K562 (cell line): ENCODE measurements around the gene WIPF2. TPM values are rescaled to one million over a fixed set of nuclear protein-coding genes. Genes with fewer than 3 reads are reported as not detected.

Experiments
- ATAC-seq: fragments of 200-7000 bp; cut with Tn5 transposase; 3 replicates; pipeline ENCODE4 v1.9.1; 2020; ENCODE audit warnings: moderate library complexity
- BruUV-seq: library from RNA; stranded (reverse); fragments of 400-500 nt; replicated peaks from 2 replicates; lab custom pipeline; 2021; lab: Mats Ljungman, UMichigan
- CTCF ChIA-PET: fragments of 300-600 bp; formaldehyde crosslinking; extraction: SDS; loops from one replicate; lab custom pipeline; 2021; ENCODE audit warnings: low intra/inter-chr PET ratio; lab: Yijun Ruan, JAX
- POLR2A ChIA-PET: fragments of 300-600, 350-650 bp; sonication (Branson Sonifier 250); formaldehyde crosslinking; extraction: SDS; loops from one replicate; lab custom pipeline; 2021; ENCODE audit warnings: antibody characterized with exemption, inconsistent platforms; lab: Yijun Ruan, JAX
- DNase-seq, 4 experiments: peaks; one replicate each; pipeline versions ENCODE4 v3.0.0 to v3.0.0-alpha.2; 2011 to 2018; ENCODE audit warnings: low spot score in 3 of 4, mixed read lengths in 3 of 4; ENCODE audit errors: extremely low read depth in 1 of 4
- FAIRE-seq: peaks from 2 replicates; lab custom pipeline; 2011; peaks lifted over from hg19 to GRCh38; lab: Jason Lieb, UNC
- H2AFZ ChIP-seq: 2 replicates; pipeline ENCODE4 v1.6.0; 2011; ENCODE audit warnings: low read depth, low read length, control low read depth, inconsistent platforms
- H3K27ac ChIP-seq: fragments of 200-600 bp; 3 replicates; pipeline ENCODE4 v1.8.0; 2011; ENCODE audit warnings: low read depth, mild to moderate bottlenecking, control low read depth, inconsistent platforms, low read length, moderate library complexity, mixed read lengths; ENCODE audit errors: extremely low read depth
- H3K27me3 ChIP-seq, 2 experiments: fragments of 300-600 bp in 1 of 2; 2 replicates in 1 of 2; 3 replicates in 1 of 2; pipeline versions ENCODE4 v1.6.0 to v1.8.0; 2011; ENCODE audit warnings: inconsistent platforms in 2 of 2, low read length in 2 of 2, mild to moderate bottlenecking in 1 of 2, mixed read lengths in 1 of 2, moderate library complexity in 1 of 2; ENCODE audit not compliant: control insufficient read depth in 2 of 2, insufficient read depth in 2 of 2
- H3K36me3 ChIP-seq: fragments of 300-600 bp; 3 replicates; pipeline ENCODE4 v1.8.0; 2011; ENCODE audit warnings: mild to moderate bottlenecking, low read length, inconsistent platforms; ENCODE audit not compliant: control insufficient read depth, insufficient read depth
- H3K4me1 ChIP-seq, 2 experiments: fragments of 200-600 bp in 1 of 2; replicated peaks in 1 of 2; 2 replicates in 1 of 2; 3 replicates in 1 of 2; pipeline versions ENCODE4 v1.5.1 to v1.8.0; 2011; ENCODE audit warnings: inconsistent platforms in 2 of 2, low read length in 2 of 2, mild to moderate bottlenecking in 1 of 2, mixed read lengths in 1 of 2, moderate library complexity in 1 of 2; ENCODE audit not compliant: control insufficient read depth in 2 of 2, insufficient read depth in 2 of 2
- H3K4me2 ChIP-seq: 2 replicates; pipeline ENCODE4 v1.6.1; 2011; ENCODE audit warnings: low read length, control low read depth, inconsistent platforms, mixed read lengths; ENCODE audit not compliant: insufficient read depth
- H3K4me3 ChIP-seq: fragments of 200-600 bp; sonication (generic), shearing (Covaris generic); 2 replicates; pipeline ENCODE4 v1.5.1; 2016; ENCODE audit warnings: control low read depth, inconsistent platforms
- H3K79me2 ChIP-seq: fragments of 200-600 bp; 3 replicates; pipeline ENCODE4 v1.8.0; 2011; ENCODE audit warnings: low read length, inconsistent platforms; ENCODE audit not compliant: control insufficient read depth, insufficient read depth
- H3K9ac ChIP-seq, 2 experiments: 2 replicates each; pipeline versions ENCODE4 v1.6.0 to v1.6.1; 2011; ENCODE audit warnings: low read depth in 2 of 2, low read length in 2 of 2, control low read depth in 1 of 2, inconsistent platforms in 1 of 2, mild to moderate bottlenecking in 1 of 2, mixed read lengths in 1 of 2; ENCODE audit not compliant: insufficient read depth in 1 of 2
- H3K9me1 ChIP-seq: one replicate; pipeline ENCODE4 v1.6.0; 2011; ENCODE audit warnings: inconsistent platforms, mild to moderate bottlenecking, low read length, moderate library complexity; ENCODE audit not compliant: control insufficient read depth, insufficient read depth
- H3K9me3 ChIP-seq: replicated peaks from 2 replicates; pipeline ENCODE4 v1.5.1; 2011; ENCODE audit warnings: low read depth, low read length, inconsistent platforms; ENCODE audit not compliant: control insufficient read depth, insufficient read depth
- H4K20me1 ChIP-seq: replicated peaks from 2 replicates; pipeline ENCODE4 v1.6.1; 2011; ENCODE audit warnings: low read length, inconsistent platforms, mixed read lengths; ENCODE audit not compliant: control insufficient read depth, insufficient read depth
- CBFA2T2 ChIP-seq: fragments of 450-650 bp; conservative IDR thresholded peaks from 2 replicates; pipeline ENCODE4 v1.6.1; 2017; ENCODE audit warnings: mild to moderate bottlenecking
- CREM ChIP-seq: IDR thresholded peaks from 2 replicates; pipeline ENCODE4 v1.6.1; 2014; ENCODE audit warnings: antibody characterized with exemption, low read depth
- DACH1 ChIP-seq: fragments of 450-650 bp; IDR thresholded peaks from 2 replicates; pipeline ENCODE4 v1.6.1; 2018; ENCODE audit not compliant: partially characterized antibody
- DPF2 ChIP-seq: fragments of 450-650 bp; IDR thresholded peaks from 2 replicates; pipeline ENCODE4 v1.6.1; 2016
- E2F3 ChIP-seq: fragments of 250-450 bp; sonication (Bioruptor Pico); IDR thresholded peaks from 2 replicates; pipeline ENCODE4 v1.4.0; 2020; ENCODE audit warnings: mild to moderate bottlenecking
- HEY1 ChIP-seq: fragments of 250-450 bp; sonication (Bioruptor Pico); IDR thresholded peaks from 2 replicates; pipeline ENCODE4 v1.5.0; 2020; ENCODE audit warnings: mild to moderate bottlenecking, moderate library complexity, borderline replicate concordance
- HMBOX1 ChIP-seq: sonication (generic); IDR thresholded peaks from 2 replicates; pipeline ENCODE4 v1.6.1; 2016
- MAFG ChIP-seq: fragments of 450-650 bp; conservative IDR thresholded peaks from 2 replicates; pipeline ENCODE4 v1.6.1; 2016; ENCODE audit warnings: missing genetic modification characterization, missing compliant biosample characterization
- MBD2 ChIP-seq: sonication (generic); IDR thresholded peaks from 2 replicates; pipeline ENCODE4 v1.6.1; 2016; ENCODE audit warnings: low read depth, borderline replicate concordance
- NR3C1 ChIP-seq: sonication (generic); formaldehyde crosslinking; IDR thresholded peaks from 2 replicates; pipeline ENCODE4 v1.8.1; 2022; ENCODE audit warnings: missing genetic modification reagents
- NRF1 ChIP-seq, 2 experiments: fragments of 450-650 bp; IDR thresholded peaks in 1 of 2; conservative IDR thresholded peaks in 1 of 2; 2 replicates each; pipeline ENCODE4 v1.6.1; 2014; ENCODE audit warnings: mild to moderate bottlenecking in 2 of 2
- RBM17 ChIP-seq: fragments of 200-400 bp; formaldehyde crosslinking; IDR thresholded peaks from 2 replicates; pipeline ENCODE4 v1.6.1; 2017; ENCODE audit warnings: low read depth, mild to moderate bottlenecking, low read length, borderline replicate concordance
- SP1 ChIP-seq: sonication (generic); formaldehyde crosslinking; IDR thresholded peaks from 2 replicates; pipeline ENCODE4 v1.8.1; 2022; ENCODE audit warnings: mild to moderate bottlenecking, missing genetic modification reagents
- SP2 ChIP-seq: IDR thresholded peaks from 2 replicates; pipeline ENCODE4 v1.6.1; 2011; ENCODE audit warnings: mild to moderate bottlenecking, low read depth, low read length, moderate library complexity; ENCODE audit not compliant: poor library complexity, severe bottlenecking; ENCODE audit errors: extremely low read depth
- SRF ChIP-seq, 2 experiments: fragments of 250-450, 450-650 bp in 1 of 2; sonication (Bioruptor Pico) in 1 of 2; sonication (generic) in 1 of 2; formaldehyde crosslinking; IDR thresholded peaks; 2 replicates each; pipeline versions ENCODE4 v1.5.0 to v1.5.1; 2020 to 2022; ENCODE audit warnings: mild to moderate bottlenecking in 1 of 2, missing genetic modification reagents in 1 of 2
- ZNF217 ChIP-seq: sonication (generic); formaldehyde crosslinking; IDR thresholded peaks from 2 replicates; pipeline ENCODE4 v1.8.0; 2022; ENCODE audit warnings: mild to moderate bottlenecking, missing genetic modification reagents
- ZNF586 ChIP-seq: fragments of 450-650 bp; formaldehyde crosslinking; conservative IDR thresholded peaks from 2 replicates; pipeline ENCODE4 v1.4.0; 2020; ENCODE audit warnings: mild to moderate bottlenecking, moderate library complexity
- WGBS: fragments of 100-300 bp; shearing (Covaris generic); methylation state at CpG from one replicate; pipeline ENCODE4 v1.1.6; 2016; ENCODE audit warnings: low coverage, mixed read lengths; ENCODE audit not compliant: insufficient coverage; ENCODE audit errors: missing lambda C conversion rate; 5-methylcytosine and 5-hydroxymethylcytosine counted together
- in situ Hi-C: fragments of 300-500 bp; cut with MboI; formaldehyde crosslinking; loops from 4 replicates; pipeline ENCODE4 v1.15.0; 2018; ENCODE audit warnings: inconsistent platforms, mixed read lengths
- intact Hi-C: fragments of 100-400 bp; cut with micrococcal nuclease; formaldehyde crosslinking; loops from 2 replicates; pipeline ENCODE4 v1.14.2; 2022
- polyA plus RNA-seq, 8 experiments: library from polyadenylated mRNA; depleted of rRNA in 4 of 8; stranded (reverse) in 5 of 8; unstranded in 3 of 8; fragments of >200 nt; fragmentation: Nextera tagmentation in 2 of 8; fragmentation: Illumina TruSeq in 1 of 8; extraction: Ambion mirVana in 2 of 8; extraction: Trizol in 1 of 8; gene quantifications; 2 replicates each; pipeline versions ENCODE4 v1.2.1 to v1.2.3, GENCODE V29; 2011 to 2014; ENCODE audit warnings: inconsistent platforms in 1 of 8, missing spikeins in 1 of 8
- total RNA-seq, 7 experiments: library from RNA; depleted of rRNA in 6 of 7; stranded (reverse); fragments of >200 nt in 6 of 7; fragmentation: Illumina TruSeq in 2 of 7; extraction: Trizol in 2 of 7; gene quantifications; 2 replicates each; pipeline versions ENCODE4 v1.2.1 to v1.2.3, GENCODE V29; 2011 to 2021; ENCODE audit warnings: low replicate concordance in 1 of 7
- TF ChIP-seq, protein P1 (sequence below), 2 experiments: IDR thresholded peaks; 2 replicates each; pipeline ENCODE4 v1.6.1; 2012; ENCODE audit warnings: improper control_type of control experiment in 2 of 2, low read depth in 2 of 2, low read length in 2 of 2, borderline replicate concordance in 1 of 2
- TF ChIP-seq, protein P2 (sequence below): fragments of 250-450 bp; sonication (Bioruptor Pico); IDR thresholded peaks from 2 replicates; pipeline ENCODE4 v1.5.0; 2021
- TF ChIP-seq, protein P3 (sequence below): fragments of 250-450 bp; sonication (Bioruptor Pico); IDR thresholded peaks from 2 replicates; pipeline ENCODE4 v1.8.0; 2021; ENCODE audit warnings: borderline replicate concordance, mild to moderate bottlenecking, moderate library complexity; ENCODE audit not compliant: poor library complexity, severe bottlenecking

Gene WIPF2
- total and polyA plus RNA-seq, 9 of the 15 experiments (the other 6 are each of a cell fraction or from before 2014, with no cell fraction given) = 3.6 to 15.0 (median 5.3) TPM

DNA sequence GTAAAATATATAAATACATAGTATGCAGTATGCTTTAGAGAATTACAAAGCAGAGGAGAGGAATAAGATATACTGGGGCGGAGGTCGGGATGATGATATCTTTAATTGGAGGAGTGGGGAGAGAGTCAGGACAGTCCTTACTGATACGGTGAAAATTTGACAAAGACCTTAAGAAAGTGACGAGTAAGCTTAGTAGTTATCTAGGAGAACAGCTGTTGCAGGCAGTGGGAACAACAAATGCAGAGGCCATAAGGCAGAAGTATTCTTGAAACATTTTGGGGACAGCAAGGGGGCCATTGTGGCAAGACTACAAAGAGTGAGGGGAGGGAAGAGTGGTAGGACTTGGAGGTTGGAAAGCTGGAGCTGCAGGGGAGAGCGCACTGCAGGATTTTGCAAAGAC, 46.2 kb downstream of the WIPF2 start:
- Histone ChIP-seq H3K4me1 (peaks cover 22 to 24% of the 10 kb centered on the region in 2 experiments; a peak in 4 of 5 replicates), H3K9me1 (no peaks in the 10 kb centered on the region), H3K36me3 (peaks cover 52% of the 10 kb centered on the region; the same call in 2 of the 3 replicates), H3K79me2 (no peaks in the 10 kb centered on the region), H3K4me2 (no peak overlapping the region; the same call in 1 of the 2 replicates), H3K27ac (peak overlapping the region; percentile 45; the same call in 1 of the 3 replicates), H3K9ac (no peak overlapping the region), H3K9me3 (no peaks in the 10 kb centered on the region), H4K20me1 (0 out of 2 replicates have a peak, but pooled peaks cover 3% of the 10 kb centered on the region), H3K4me3 (no peak overlapping the region), H2AFZ (no peak overlapping the region), H3K27me3 (no peaks in the 10 kb centered on the region)
- CTCF ChIA-PET = no interaction called here
- intact Hi-C loops = no loop called here
- POLR2A ChIA-PET = no interaction called here
- ATAC-seq (peak; percentile 67), FAIRE-seq (no peak), DNase-seq (peak in 3 of 4 experiments; percentile 28 to 52 (median 34))
- in situ Hi-C loops = no loop called here
- WGBS = 29% methylated on average over 5 of the region's 5 CpGs
- BruUV-seq = no TSS peak
- no peak for TF ChIP-seq HMBOX1
- TF ChIP-seq, protein P1, sequence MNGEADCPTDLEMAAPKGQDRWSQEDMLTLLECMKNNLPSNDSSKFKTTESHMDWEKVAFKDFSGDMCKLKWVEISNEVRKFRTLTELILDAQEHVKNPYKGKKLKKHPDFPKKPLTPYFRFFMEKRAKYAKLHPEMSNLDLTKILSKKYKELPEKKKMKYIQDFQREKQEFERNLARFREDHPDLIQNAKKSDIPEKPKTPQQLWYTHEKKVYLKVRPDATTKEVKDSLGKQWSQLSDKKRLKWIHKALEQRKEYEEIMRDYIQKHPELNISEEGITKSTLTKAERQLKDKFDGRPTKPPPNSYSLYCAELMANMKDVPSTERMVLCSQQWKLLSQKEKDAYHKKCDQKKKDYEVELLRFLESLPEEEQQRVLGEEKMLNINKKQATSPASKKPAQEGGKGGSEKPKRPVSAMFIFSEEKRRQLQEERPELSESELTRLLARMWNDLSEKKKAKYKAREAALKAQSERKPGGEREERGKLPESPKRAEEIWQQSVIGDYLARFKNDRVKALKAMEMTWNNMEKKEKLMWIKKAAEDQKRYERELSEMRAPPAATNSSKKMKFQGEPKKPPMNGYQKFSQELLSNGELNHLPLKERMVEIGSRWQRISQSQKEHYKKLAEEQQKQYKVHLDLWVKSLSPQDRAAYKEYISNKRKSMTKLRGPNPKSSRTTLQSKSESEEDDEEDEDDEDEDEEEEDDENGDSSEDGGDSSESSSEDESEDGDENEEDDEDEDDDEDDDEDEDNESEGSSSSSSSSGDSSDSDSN (IDR thresholded peaks at IDR 0.05; ENCODE audit: borderline replicate concordance in 1 of 2, low read depth in 2 of 2, low read length in 2 of 2) = no peak
- TF ChIP-seq SRF (CRISPR knock-in tag; IDR thresholded peaks at IDR 0.05) = no peak
- no peak for TF ChIP-seq HEY1 (CRISPR knock-in tag)
- TF ChIP-seq SP2 = no peak
- TF ChIP-seq CREM = no peak
- TF ChIP-seq CBFA2T2 = 0 out of 2 replicates have a peak, but pooled peaks have one; percentile 7
- no peak for TF ChIP-seq RBM17
- no peak for TF ChIP-seq ZNF586
- no peak for TF ChIP-seq MBD2
- no peak for TF ChIP-seq E2F3 (CRISPR knock-in tag)
- TF ChIP-seq NR3C1 (CRISPR knock-in tag) = no peak
- TF ChIP-seq DACH1 = peak; percentile 72
- TF ChIP-seq, protein P2, sequence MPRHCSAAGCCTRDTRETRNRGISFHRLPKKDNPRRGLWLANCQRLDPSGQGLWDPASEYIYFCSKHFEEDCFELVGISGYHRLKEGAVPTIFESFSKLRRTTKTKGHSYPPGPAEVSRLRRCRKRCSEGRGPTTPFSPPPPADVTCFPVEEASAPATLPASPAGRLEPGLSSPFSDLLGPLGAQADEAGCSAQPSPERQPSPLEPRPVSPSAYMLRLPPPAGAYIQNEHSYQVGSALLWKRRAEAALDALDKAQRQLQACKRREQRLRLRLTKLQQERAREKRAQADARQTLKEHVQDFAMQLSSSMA = no peak
- no peak for TF ChIP-seq SP1 (CRISPR knock-in tag)
- TF ChIP-seq, protein P3, sequence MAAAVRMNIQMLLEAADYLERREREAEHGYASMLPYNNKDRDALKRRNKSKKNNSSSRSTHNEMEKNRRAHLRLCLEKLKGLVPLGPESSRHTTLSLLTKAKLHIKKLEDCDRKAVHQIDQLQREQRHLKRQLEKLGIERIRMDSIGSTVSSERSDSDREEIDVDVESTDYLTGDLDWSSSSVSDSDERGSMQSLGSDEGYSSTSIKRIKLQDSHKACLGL (CRISPR knock-in tag) = no peak
- no peak for TF ChIP-seq MAFG
- TF ChIP-seq ZNF217 (CRISPR knock-in tag) = no peak
- TF ChIP-seq NRF1 (conservative IDR thresholded peaks at IDR 0.05 in 1 of 2, IDR thresholded peaks at IDR 0.05 in 1 of 2) = no peak
- peak; percentile 67 for TF ChIP-seq DPF2
